Activated CD4-positive, CD25-positive, alpha-beta regulatory T cell (primary cell): Measurements from ENCODE around the gene ACACA.
"Not testable (repeated sequence)": the region's sequence is repeated elsewhere in the genome, so short reads cannot be mapped to it uniquely, and the experiment has no call there.

Experiments
- DNase-seq, 4 experiments: peaks; one replicate each; lab custom pipeline; 2025; lab: John Stamatoyannopoulos, UW

The ACACA gene

DNA sequence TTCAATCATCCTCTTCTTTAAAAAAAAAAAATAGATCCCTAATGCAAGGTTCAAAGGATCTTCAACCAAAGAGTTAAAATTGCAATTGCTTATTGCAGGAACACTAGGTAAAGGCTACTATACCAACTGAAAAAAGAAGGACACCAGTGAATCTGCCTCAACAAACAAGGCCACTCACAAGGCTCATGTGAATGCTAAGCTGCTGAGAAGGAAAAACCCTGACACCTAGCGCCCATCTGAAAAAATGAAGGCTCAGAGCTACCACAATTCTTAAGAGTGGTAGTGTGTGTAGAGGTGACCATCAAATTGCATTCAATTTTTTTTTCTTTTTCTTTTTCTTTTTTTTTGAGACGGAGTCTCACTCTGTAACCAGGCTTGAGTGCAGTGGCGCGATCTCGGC is 232.4 kb downstream of the ACACA start:
- no peak for DNase-seq

- DNase-seq: no peak
Measured at GRCh38 chr17:37170881-37171425, 235.7 kb downstream of the ACACA start.

DNA sequence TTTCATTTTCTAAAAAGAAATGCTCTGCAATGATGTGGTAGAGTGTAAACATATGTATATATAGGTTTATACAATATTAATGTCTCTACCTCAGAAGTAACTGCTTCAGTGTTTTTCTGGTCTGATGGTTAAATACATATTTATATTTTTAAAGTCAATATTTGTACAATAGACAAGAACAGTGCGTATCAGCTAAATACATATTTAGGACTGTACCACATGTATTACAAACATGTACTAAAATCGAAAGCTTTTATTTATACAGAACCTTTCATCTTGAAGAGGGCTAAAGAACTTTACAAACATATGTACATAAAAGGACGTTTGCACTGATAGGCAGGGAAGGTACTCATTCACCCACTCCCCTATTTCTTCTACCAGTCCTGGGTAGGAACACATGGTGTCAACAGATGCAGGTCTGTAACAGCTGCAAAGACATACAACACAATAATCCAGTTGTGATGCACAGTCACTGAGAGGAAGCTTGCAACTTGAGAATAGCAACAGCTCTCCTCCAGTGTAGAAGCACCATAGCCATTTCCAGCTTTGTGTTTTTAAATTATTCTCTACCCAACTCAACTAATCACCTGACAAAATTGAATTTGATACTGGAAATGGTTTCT is 237.8 kb downstream of the ACACA start:
- DNase-seq: no peak

- no peak for DNase-seq
Measured at GRCh38 chr17:37167756-37168155, 238.9 kb downstream of the ACACA start.

DNA sequence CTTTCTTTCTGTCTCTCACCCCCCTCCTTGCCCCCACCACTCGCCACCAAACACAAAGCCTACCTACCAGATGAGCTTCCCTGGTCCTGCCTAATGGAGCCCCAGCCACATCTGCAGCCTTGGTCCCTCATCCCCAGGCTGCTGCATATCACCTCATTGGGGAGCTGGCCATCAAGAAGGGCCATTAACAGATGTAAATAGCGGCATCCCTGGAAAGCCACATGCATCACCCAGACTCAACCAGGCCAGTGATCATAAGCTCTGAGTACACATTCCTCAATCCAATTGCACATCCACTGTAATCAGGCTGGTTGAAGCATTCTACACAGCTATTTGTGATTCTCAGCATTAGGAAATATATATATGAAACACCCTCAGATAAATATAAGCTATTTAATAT is 242.6 kb downstream of the ACACA start:
- no peak for DNase-seq

GRCh38 chr17:37162800-37163199 is 243.8 kb downstream of the ACACA start:
- no peak for DNase-seq

DNA sequence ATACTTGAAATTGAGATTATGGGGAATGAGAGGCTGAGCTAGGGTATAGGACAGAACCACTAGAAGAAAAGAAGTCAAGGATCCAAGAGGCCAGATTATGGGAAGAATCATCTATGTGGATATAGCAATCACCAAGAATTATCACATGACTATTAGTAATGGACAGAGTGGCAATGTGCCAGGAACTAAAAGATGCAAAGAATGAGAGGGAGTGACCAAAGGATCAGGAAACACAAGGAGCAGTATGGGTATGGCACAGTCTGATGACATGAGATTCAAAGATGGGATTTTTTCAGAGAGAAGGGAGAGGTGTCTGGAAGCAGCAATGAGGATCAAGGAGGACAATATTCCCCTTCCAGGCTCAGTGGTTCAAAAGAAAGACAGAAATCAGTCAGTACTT is 245.7 kb downstream of the ACACA start:
- DNase-seq: no peak

DNA sequence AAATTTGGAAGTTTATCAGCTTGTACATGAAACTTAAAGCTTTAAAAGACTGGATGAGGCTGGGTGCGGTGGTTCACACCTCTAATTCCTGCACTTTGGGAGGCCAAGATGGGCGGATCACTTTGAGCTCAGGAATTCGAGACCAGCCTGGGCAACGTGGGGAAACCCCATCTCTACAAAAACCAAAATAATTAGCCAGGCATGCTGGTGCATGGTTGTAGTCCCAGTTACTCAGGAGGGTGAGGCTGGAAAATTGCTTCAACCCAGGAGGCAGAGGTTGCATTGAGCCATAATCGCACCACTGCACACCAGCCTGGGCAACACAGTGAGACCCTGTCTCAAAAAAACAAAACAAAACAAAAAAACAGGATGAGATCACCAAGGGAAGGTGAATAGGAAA is 248.3 kb downstream of the ACACA start:
- no peak for DNase-seq

DNA sequence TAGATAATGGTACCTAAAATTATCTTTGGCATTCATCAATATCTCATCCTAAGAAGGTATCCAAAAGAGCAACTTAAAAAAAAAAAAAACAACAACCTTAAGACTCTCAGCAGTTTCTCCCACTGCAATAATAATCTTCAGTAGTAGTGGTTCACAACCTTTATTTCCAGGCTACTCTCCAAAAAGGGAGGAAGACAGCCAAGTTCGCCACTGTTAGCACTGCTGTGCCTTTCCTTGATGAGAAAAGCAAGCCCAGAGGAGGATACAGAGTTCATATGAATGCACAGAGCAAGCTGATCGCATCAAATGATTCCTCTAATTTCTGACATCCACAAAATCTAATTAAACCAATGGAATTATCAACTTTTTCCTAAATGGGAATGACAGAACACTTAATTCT is 258.5 kb downstream of the ACACA start:
- no peak for DNase-seq

DNA sequence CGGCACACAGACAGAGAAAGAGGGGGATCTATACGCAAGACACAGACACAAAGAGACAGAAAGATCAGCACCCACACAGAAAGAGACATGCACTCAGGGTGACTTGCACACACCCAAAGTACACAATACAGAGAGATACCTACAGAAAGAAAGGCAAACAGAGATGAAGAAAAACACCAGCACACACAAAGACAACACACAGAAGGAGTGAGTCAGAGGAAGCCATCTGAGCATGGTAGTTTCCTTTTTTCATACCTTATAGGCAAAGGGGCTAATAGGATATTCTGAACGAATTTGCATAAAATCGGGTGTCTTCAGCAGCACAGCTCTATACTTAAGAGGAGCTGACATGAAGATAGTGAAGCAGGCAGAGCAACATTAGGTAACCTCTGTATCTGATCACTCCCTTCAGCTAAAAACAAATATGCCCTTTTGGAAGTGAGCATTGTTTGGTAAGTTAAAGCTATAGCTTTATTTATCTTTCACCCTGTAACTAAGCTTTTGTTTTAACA is 259.3 kb downstream of the ACACA start:
- DNase-seq: no peak

DNA sequence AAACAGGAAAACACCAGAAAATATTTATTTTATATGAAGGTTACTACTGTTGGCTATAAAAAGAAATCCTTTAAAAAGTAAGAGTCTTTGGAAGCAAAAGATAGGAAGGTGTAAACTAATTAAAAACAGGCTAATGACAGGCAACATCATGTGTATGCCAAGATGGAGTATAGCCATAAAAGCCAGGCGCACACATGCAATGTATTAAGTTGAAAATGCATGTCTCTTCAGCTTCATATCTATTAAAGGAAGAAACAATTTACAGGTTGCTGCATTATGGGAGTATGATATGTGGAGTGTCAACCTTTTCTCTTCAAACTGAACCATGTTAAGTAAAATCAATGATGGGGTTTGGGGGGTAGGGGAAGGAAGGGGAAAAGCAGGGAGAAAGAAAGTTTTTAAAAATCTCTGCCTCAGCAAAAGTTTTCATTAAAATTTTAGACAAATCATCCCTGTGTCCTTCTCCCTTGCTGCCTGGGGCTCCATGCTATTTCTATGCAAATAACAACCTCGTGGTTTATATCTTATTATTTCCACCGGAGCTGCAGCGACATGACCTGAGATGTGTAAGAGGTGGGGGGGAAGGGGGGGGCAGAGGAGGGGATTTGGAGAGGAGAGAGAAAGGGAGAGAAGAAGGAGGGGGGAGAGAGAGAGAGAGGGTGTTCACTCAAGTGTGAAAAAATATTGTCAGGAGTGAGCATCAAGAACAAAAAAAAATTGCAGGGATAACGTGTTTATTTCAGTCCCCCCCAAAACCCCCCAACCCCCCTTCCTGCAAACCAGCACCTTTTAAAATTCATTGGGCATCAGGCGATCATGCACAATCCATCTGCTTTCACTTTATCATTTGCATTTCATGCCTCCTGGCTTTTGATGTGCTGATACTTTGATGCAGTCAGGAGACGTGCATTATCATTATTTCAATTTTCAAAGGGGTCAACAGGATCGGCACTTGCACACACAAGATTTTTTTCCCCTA is 260.3 kb downstream of the ACACA start:
- DNase-seq: no peak

DNA sequence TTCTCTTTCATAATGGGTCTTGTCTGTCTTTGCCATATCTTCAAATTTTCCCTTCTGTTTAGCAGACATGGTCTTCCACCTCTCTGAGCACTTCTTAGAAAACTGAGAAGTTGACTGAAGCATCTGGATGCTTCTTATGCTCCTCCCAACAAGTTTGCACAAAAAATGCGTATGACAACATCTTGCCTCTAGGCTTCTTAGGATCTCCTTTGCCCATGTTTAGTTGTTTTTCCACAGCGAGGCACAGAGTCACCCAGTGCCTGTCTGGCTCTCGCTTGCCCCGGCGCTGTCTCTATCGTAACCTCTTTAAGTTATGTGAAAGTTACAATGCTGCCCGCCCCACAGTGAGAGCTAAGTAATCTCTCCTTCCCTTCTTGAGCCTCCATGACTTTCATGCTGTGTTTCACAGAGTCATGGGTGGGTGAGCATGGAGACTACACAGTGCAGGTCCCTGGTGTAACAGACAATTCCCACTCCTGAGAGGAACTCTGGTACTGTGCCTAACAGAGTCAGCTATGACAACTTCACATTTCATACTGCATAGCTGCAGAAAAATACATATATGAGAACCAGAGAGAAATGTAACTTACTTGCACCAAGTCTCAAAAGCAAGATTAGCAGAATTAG is 262.4 kb downstream of the ACACA start:
- DNase-seq: no peak

DNA sequence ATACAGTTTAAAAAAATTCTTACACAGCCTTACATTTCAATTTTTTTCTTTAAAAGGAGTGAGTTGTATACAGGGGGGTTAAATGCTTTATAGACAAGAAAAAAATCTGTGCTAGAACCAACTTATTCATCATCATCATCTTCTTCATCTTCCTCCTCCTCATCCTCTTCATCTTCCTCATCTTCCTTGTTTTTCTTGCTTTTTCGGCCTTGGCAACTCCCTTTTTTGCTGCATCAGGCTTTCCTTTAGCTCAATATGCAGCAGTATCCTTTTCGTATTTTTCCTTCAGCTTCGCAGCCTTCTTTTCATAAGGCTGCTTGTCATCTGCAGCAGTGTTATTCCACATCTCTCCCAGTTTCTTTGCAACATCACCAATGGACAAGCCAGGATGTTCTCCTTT is 263.1 kb downstream of the ACACA start:
- not testable (repeated sequence) for DNase-seq

DNA sequence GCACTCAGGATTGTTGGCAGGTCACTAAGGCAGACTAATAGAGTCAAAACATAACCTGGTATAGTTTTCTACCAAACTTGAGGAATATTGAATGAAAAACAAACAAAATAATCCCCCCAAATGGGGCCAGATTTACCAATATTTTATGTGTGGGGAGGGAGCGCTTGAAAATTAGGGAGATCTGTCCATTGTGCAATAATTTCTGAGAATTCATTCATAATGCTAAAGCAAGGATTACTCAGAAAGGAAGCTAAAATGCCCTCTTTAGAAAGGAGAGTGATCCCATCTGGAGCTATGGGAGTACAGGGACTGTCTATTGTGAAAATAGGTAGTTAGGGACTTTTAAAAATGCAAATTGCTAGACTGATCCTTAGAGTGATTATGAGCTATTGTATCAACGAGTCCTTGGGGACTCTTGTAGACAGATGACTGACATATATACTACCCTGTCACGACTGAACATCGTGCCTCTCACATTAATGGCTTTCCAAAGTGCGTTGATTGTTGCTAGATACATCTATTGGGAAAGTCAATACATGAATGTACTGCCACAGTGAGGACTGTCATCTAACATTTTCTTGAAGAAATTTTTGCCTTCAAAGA is 264.2 kb downstream of the ACACA start:
- DNase-seq: no peak

- DNase-seq: no peak
Measured at GRCh38 chr17:37138571-37139120, 268.0 kb downstream of the ACACA start.

- no peak for DNase-seq
Measured at GRCh38 chr17:37137906-37138514, 268.6 kb downstream of the ACACA start.

DNA sequence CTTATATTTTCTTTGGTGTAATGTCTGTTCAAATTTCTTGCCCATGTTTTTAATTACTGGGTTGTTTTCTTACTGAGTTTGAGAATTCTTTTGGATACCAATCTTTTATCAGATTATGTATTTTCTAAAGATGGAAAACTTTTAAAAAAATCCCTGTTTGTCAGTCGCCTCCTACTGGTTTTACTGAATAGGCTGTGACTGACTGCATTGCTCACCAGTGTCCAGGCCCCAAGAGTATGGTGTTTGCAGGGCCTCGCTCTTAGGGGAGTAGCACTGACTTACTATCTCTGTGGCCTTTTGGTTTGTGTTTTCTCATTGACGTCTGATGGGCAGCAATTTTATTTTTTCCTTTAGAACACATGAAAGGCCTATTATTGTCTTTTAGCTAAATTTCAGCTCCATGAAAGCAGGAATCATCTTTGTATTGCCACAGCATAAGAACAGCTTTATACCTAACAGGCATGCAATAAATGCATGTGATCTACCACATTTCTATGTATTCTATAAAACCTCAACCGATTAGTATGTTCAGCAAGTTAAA is 269.5 kb downstream of the ACACA start:
- DNase-seq: no peak

DNA sequence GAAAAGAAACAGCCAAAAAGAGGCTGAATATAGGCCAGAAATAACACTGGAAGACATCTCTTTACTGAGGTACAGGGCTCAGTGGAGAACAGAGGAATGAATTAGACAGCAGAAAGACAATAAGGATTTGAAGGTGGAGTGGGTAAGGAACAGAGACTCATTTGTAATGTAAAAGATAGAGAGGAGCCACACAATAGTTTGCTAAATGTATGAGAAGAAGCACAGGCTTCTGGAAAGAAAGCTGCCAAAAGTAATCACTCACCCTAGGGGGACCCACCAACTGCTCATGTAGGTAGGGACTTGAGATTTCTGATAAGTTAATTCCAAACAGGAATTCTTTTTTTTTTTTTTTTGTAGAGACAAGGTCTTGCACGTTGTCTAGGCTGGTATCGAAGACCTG is 271.1 kb downstream of the ACACA start:
- DNase-seq: no peak

- DNase-seq: no peak
Measured at GRCh38 chr17:37134050-37134449, 272.6 kb downstream of the ACACA start.

DNA sequence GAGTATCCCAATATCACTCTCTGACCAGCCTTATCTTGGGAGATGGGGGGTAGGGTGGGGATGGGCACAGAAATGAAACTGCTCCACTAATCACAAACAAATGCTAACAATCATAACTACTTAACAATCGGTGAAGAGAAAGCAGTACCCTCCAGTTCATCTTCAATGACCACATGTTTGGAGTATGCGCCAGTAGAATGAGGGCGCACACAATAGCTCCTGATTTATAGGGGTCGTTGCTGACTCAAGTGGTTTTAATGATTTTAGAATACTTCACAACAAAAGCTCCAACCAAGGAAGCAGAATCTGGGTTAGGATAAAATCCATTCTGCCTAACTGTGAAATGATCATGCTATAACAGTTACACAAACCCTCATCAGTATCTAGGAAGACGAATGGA is 273.5 kb downstream of the ACACA start:
- DNase-seq: no peak
